PC-3 (cell line): Measurements from ENCODE around the gene FSTL4. TPM values are rescaled to one million over a fixed set of nuclear protein-coding genes. Genes with fewer than 3 reads are reported as not detected.
A peak's percentile ranks its signal among the peaks of the same experiment; 100 is the strongest.

Experiments
- ATAC-seq: fragments of 200-7000 bp; cut with Tn5 transposase; 2 replicates; pipeline ENCODE4 v1.9.1; 2020; ENCODE audit warnings: mild to moderate bottlenecking, moderate library complexity
- BruUV-seq: library from RNA; stranded (reverse); fragments of 400-500 nt; replicated peaks from 2 replicates; lab custom pipeline; 2021; lab: Mats Ljungman, UMichigan
- CTCF ChIA-PET: fragments of 300-600 bp; sonication (Branson Sonifier 250); formaldehyde crosslinking; loops from one replicate; lab custom pipeline; 2022; ENCODE audit warnings: antibody characterized with exemption; lab: Charles Lee
- POLR2A ChIA-PET: fragments of 300-600 bp; sonication (Branson Sonifier 250); formaldehyde crosslinking; loops from one replicate; lab custom pipeline; 2022; ENCODE audit warnings: antibody characterized with exemption; ENCODE audit not compliant: unreplicated experiment; lab: Charles Lee
- DNase-seq: peaks from one replicate; pipeline ENCODE4 v3.0.0-alpha.2; 2015
- H2AFZ ChIP-seq: fragments of 300-600 bp; sonication (generic); 2 replicates; pipeline ENCODE4 v1.6.0; 2016; ENCODE audit warnings: antibody characterized with exemption, low read length
- H3F3A ChIP-seq: fragments of 300-600 bp; sonication (generic); one replicate; pipeline ENCODE4 v1.6.0; 2017; ENCODE audit warnings: antibody characterized with exemption, low read length, control low read depth, mild to moderate bottlenecking; ENCODE audit not compliant: unreplicated experiment
- H3K27ac ChIP-seq: fragments of 300-600 bp; sonication (generic); 2 replicates; pipeline ENCODE4 v1.5.1; 2016; ENCODE audit warnings: mild to moderate bottlenecking, low read length
- H3K27me3 ChIP-seq: fragments of 300-600 bp; sonication (generic); 2 replicates; pipeline ENCODE4 v1.6.1; 2016; ENCODE audit warnings: low read length, mixed read lengths
- H3K36me3 ChIP-seq: fragments of 300-600 bp; sonication (generic); 2 replicates; pipeline ENCODE4 v1.6.1; 2016; ENCODE audit warnings: low read depth, mixed run types, low read length, mixed read lengths
- H3K4me1 ChIP-seq: fragments of 300-600 bp; sonication (generic); 2 replicates; pipeline ENCODE4 v1.5.1; 2016; ENCODE audit warnings: low read length; ENCODE audit not compliant: insufficient read depth
- H3K4me2 ChIP-seq: fragments of 300-600 bp; sonication (generic); 2 replicates; pipeline ENCODE4 v1.6.0; 2016; ENCODE audit warnings: low read length
- H3K4me3 ChIP-seq: fragments of 300-600 bp; sonication (generic); 2 replicates; pipeline ENCODE4 v1.5.1; 2016; ENCODE audit warnings: mild to moderate bottlenecking, low read length, mixed read lengths
- H3K79me2 ChIP-seq: fragments of 300-600 bp; sonication (generic); 2 replicates; pipeline ENCODE4 v1.6.1; 2017; ENCODE audit warnings: low read length, mixed read lengths
- H3K9ac ChIP-seq: fragments of 300-600 bp; sonication (generic); 2 replicates; pipeline ENCODE4 v1.6.0; 2016; ENCODE audit warnings: mild to moderate bottlenecking, low read length
- H3K9me2 ChIP-seq: fragments of 300-600 bp; sonication (generic); replicated peaks from 2 replicates; pipeline ENCODE4 v1.6.1; 2016; ENCODE audit warnings: mixed run types, low read length, mixed read lengths
- H3K9me3 ChIP-seq: fragments of 300-600 bp; sonication (generic); 2 replicates; pipeline ENCODE4 v1.6.1; 2016; ENCODE audit warnings: low read length, mixed read lengths
- H4K20me1 ChIP-seq: fragments of 300-600 bp; sonication (generic); 2 replicates; pipeline ENCODE4 v1.6.1; 2016; ENCODE audit warnings: low read length, mixed read lengths
- EZH2 ChIP-seq: fragments of 300-600 bp; sonication (generic); IDR thresholded peaks from one replicate; pipeline ENCODE4 v1.6.1; 2017; ENCODE audit warnings: antibody characterized with exemption, mild to moderate bottlenecking, low read length; ENCODE audit not compliant: unreplicated experiment
- EZH2phosphoT487 ChIP-seq: fragments of 300-600 bp; sonication (generic); IDR thresholded peaks from 2 replicates; pipeline ENCODE4 v1.6.1; 2018; ENCODE audit warnings: mild to moderate bottlenecking, antibody characterized with exemption, low read length, borderline replicate concordance
- intact Hi-C: fragments of 100-400 bp; cut with micrococcal nuclease; formaldehyde crosslinking; loops from 2 replicates; pipeline ENCODE4 v1.9.0; 2023
- total RNA-seq: library from RNA; depleted of rRNA; stranded (reverse); fragments of >200 nt; gene quantifications from 2 replicates; pipeline ENCODE4 v1.2.3, GENCODE V29; 2014
- TF ChIP-seq, protein P1 (sequence below): fragments of 300-600 bp; sonication (generic); conservative IDR thresholded peaks from 2 replicates; pipeline ENCODE4 v1.5.1; 2017; ENCODE audit warnings: antibody characterized with exemption, low read depth, mild to moderate bottlenecking, low read length

The FSTL4 gene
- total RNA-seq, 1 experiment from 2014 or later = 4.2 TPM

DNA sequence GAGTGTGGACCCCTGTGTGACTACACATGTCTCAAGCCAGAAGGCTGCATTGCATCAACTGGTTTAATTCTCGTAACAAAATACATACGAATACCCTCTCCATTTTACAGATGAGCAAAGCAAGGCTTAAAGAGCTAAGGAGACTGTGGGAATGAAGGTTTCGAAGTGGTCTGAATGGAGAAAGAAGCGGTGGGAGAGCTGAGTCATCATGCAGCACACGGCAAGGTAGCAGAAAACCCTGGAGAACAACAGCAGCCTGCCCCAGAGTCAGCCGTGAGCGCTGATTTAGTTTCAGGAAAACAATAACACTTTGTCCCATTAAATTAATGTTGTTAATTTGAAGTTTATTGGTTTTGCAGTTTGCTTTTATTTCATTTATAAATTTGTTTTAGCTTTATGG lies 336.7 kb downstream of the FSTL4 start:
- POLR2A ChIA-PET = no interaction called here
- no peak overlapping the region for H3K4me3 ChIP-seq
- ATAC-seq (no peak), DNase-seq (no peak)
- H3K27me3 ChIP-seq = no peaks in the 10 kb centered on the region
- no TSS peak for BruUV-seq
- H2AFZ ChIP-seq = no peak overlapping the region
- H4K20me1 ChIP-seq = no peaks in the 10 kb centered on the region
- no peaks in the 10 kb centered on the region for H3K9me2 ChIP-seq
- H3F3A ChIP-seq = no peaks in the 10 kb centered on the region
- H3K27ac ChIP-seq = no peak overlapping the region
- no peaks in the 10 kb centered on the region for H3K36me3 ChIP-seq
- no peaks in the 10 kb centered on the region for H3K79me2 ChIP-seq
- CTCF ChIA-PET = no interaction called here
- intact Hi-C loops = no loop called here
- TF ChIP-seq EZH2 = no peak
- no peak for TF ChIP-seq EZH2phosphoT487
- TF ChIP-seq, protein P1, sequence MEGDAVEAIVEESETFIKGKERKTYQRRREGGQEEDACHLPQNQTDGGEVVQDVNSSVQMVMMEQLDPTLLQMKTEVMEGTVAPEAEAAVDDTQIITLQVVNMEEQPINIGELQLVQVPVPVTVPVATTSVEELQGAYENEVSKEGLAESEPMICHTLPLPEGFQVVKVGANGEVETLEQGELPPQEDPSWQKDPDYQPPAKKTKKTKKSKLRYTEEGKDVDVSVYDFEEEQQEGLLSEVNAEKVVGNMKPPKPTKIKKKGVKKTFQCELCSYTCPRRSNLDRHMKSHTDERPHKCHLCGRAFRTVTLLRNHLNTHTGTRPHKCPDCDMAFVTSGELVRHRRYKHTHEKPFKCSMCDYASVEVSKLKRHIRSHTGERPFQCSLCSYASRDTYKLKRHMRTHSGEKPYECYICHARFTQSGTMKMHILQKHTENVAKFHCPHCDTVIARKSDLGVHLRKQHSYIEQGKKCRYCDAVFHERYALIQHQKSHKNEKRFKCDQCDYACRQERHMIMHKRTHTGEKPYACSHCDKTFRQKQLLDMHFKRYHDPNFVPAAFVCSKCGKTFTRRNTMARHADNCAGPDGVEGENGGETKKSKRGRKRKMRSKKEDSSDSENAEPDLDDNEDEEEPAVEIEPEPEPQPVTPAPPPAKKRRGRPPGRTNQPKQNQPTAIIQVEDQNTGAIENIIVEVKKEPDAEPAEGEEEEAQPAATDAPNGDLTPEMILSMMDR = no peak
- no peaks in the 10 kb centered on the region for H3K4me1 ChIP-seq
- H3K4me2 ChIP-seq = no peak overlapping the region
- H3K9me3 ChIP-seq = no peaks in the 10 kb centered on the region
- no peak overlapping the region for H3K9ac ChIP-seq

DNA sequence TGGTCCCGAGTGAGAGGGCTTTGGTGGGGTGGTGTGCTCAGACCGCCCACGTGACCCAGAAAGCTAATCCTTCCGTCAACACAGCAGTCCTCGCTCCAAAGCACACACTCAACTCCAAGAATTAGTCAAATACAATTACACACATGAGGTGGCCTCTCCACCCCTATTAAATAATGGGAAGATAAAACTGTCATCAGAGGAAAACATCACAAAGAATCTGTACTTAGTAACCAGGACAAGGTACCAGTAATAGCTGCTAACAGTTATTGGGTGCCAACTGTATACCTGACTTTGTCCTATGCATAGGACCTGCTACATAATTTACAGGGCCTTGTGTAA lies 337.8 kb downstream of the FSTL4 start:
- peak; percentile 18; the same call in 1 of the 2 replicates for ATAC-seq
- no peak overlapping the region for H3K4me3 ChIP-seq

More for the DNA sequence above, 337.8 kb downstream of the FSTL4 start:
- Histone ChIP-seq H3K4me1 (no peaks in the 10 kb centered on the region), H3K79me2 (no peaks in the 10 kb centered on the region), H3K36me3 (no peaks in the 10 kb centered on the region), H3K9me2 (no peaks in the 10 kb centered on the region), H3K27ac (no peak overlapping the region), H3K9me3 (no peaks in the 10 kb centered on the region), H4K20me1 (no peaks in the 10 kb centered on the region), H3F3A (no peaks in the 10 kb centered on the region), H2AFZ (no peak overlapping the region), H3K27me3 (no peaks in the 10 kb centered on the region), H3K9ac (no peak overlapping the region), H3K4me2 (no peak overlapping the region)
- DNase-seq = no peak
- ChIA-PET POLR2A (no interaction called here), CTCF (no interaction called here)
- intact Hi-C loops = no loop called here
- TF ChIP-seq EZH2phosphoT487 (no peak), EZH2 (no peak)
- TF ChIP-seq, protein P1 = no peak
- BruUV-seq = no TSS peak
